Fibroblast of pulmonary artery (primary cell): ENCODE measurements around the gene ZNF735.
"Not testable (repeated sequence)": the region's sequence is repeated elsewhere in the genome, so short reads cannot be mapped to it uniquely, and the experiment has no call there.

Experiments
- DNase-seq: peaks from one replicate; pipeline ENCODE4 v3.0.0-alpha.2; 2010; ENCODE audit warnings: low read depth
- H3K4me3 ChIP-seq: replicated peaks from 2 replicates; pipeline ENCODE4 v1.5.1; 2011; ENCODE audit warnings: low read depth, mild to moderate bottlenecking, control low read depth, low read length, moderate library complexity
- CTCF ChIP-seq: IDR thresholded peaks from 2 replicates; pipeline ENCODE4 v1.5.1; 2011; ENCODE audit warnings: mild to moderate bottlenecking, control low read depth, low read length, inconsistent platforms; ENCODE audit errors: missing control alignments

ZNF735 gene

GRCh38 chr7:64183126-64183742 is 23.8 kb upstream of the ZNF735 start:
- peak; percentile 9 for TF ChIP-seq CTCF
- no peak overlapping the region for H3K4me3 ChIP-seq
- no peak for DNase-seq

GRCh38 chr7:64183827-64184372 is 23.1 kb upstream of the ZNF735 start:
- no peak overlapping the region for H3K4me3 ChIP-seq
- no peak for TF ChIP-seq CTCF
- no peak for DNase-seq

DNA sequence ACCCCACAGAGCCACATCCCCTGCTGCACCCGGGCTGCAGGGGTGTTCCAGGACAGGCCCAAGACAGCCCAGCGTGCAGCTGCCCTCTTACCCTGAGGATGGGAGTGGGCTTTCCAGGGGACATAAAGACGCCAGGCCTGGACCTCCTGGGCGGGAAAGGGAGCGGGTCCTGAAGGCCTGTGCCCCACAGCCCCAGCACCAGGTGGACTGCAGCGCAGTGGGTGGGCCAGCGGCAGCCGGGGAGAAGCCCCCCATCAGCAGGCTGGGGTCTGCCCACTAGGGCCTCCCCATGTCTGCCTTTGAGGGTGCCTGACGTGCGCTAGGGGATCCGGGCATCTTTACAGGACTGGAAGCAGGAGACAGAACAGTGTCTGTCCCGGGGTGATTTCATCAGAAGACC is 22.6 kb upstream of the ZNF735 start:
- H3K4me3 ChIP-seq, result no peak overlapping the region
- TF ChIP-seq CTCF, result no peak
- no peak for DNase-seq

DNA sequence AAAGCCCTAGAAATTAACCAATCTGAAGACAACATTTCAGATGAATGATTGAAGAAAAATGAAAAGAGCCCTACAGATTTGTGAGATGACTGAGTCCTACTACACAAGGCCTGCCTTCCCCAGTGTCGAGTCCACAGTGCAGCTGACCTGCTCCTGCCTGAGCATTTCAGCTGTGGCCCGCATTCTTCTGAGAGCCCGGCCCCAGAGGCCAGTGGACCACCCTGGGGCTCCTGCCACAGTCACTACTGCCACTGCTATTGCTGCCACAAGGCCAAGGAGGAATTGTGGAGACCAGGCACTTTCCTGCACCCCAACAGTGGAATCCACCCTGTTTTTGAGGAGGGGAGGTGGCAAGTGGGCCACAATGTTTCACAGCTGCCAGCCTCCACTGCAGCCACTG is 19.6 kb upstream of the ZNF735 start:
- TF ChIP-seq CTCF, result no peak
- DNase-seq, result no peak
- no peak overlapping the region for H3K4me3 ChIP-seq

DNA sequence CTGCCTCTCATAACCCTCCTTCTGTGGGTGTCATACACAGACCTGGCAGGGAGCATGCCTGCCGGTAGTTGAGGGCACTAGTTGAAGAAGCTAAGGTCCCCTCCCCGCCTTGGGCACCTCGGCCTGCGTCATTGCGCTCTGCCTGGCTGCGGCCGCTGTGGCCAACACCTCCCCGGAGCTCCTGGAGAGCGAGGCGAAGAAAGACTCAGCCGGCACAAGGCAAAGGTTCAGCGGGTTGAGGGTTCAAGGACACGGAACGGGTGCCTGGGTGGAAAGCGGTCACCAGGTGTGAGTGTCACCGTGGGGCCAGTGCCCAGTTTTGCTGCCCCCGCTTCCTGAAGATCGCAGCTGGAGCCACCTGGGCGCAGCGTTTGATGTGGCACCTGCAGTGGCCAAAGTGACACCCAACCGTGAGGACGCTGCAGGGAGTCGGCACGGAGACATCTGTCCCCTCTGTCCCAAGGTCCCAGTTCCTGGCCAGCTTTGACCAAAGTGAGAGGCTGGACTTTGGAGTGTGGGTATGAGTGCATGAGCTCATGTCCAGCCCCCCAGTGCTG is 14.8 kb upstream of the ZNF735 start:
- no peak for DNase-seq
- no peak overlapping the region for H3K4me3 ChIP-seq
- TF ChIP-seq CTCF, result no peak

- TF ChIP-seq CTCF, result no peak
- no peak for DNase-seq
- H3K4me3 ChIP-seq, result no peak overlapping the region
These were observed 14.2 kb upstream of the ZNF735 start for GRCh38 chr7:64192775-64193174.

- not testable (repeated sequence) for H3K4me3 ChIP-seq, DNase-seq
These were observed 12.8 kb downstream of the ZNF735 start for GRCh38 chr7:64219710-64220298.
